Measurements from ENCODE around the gene CEACAM3. TPM values are rescaled to one million over a fixed set of nuclear protein-coding genes. Genes with fewer than 3 reads are reported as not detected.

The CEACAM3 gene
- polyA plus RNA-seq, 3 donors = 5.9 to 11.8 (median 11.3) TPM

GRCh38 chr19:41774515-41774980 is 21.8 kb upstream of the CEACAM3 start:
- Histone ChIP-seq H3K27me3 (ENCODE audit: control insufficient read depth in 2 of 2, insufficient read depth in 2 of 2, low read length in 2 of 2) (no peaks in the 10 kb centered on the region), H3K4me1 (ENCODE audit: control insufficient read depth in 1 of 2, insufficient read depth in 2 of 2, low read length in 2 of 2) (no peaks in the 10 kb centered on the region), H2AFZ (ENCODE audit: insufficient read depth, low read depth, low read length, poor library complexity, severe bottlenecking) (no peak overlapping the region), H3K36me3 (replicated peaks in 1 of 2; ENCODE audit: control insufficient read depth in 1 of 2, insufficient read depth in 2 of 2, low read length in 2 of 2) (no peaks in the 10 kb centered on the region), H3K4me3 (replicated peaks in 1 of 3; ENCODE audit: low read depth in 2 of 3, low read length in 3 of 3) (no peak overlapping the region), H4K20me1 (ENCODE audit: insufficient read depth, low read length) (no peaks in the 10 kb centered on the region), H3K9me3 (replicated peaks in 1 of 2; ENCODE audit: control insufficient read depth in 1 of 2, insufficient read depth in 1 of 2, low read length in 2 of 2) (no peaks in the 10 kb centered on the region), H3K27ac (ENCODE audit: low read depth in 1 of 2, low read length in 2 of 2) (no peak overlapping the region), H3K79me2 (ENCODE audit: insufficient read depth, low read length) (no peaks in the 10 kb centered on the region), H3K4me2 (replicated peaks; ENCODE audit: extremely low read depth, low read length, poor library complexity, severe bottlenecking) (no peak overlapping the region), H3K9ac (ENCODE audit: insufficient read depth, low read length, poor library complexity, severe bottlenecking) (no peak overlapping the region)
- WGBS (ENCODE audit: insufficient coverage) = 70% methylated on average over 5 of the region's 6 CpGs
- H3K4me1 Mint-ChIP-seq = peaks cover 7% of the 10 kb centered on the region
- H3K4me3 Mint-ChIP-seq = no peak overlapping the region
- no peak for DNase-seq
- H3K36me3 Mint-ChIP-seq = no peaks in the 10 kb centered on the region
- H3K9me3 Mint-ChIP-seq = peaks cover 0 to 1% (median 0%) of the 10 kb centered on the region in 7 donors
- intact Hi-C loops (cut with micrococcal nuclease) = no loop called here
- peaks cover 0 to 8% (median 5%) of the 10 kb centered on the region in 3 donors for H3K27me3 Mint-ChIP-seq (ENCODE audit: low read depth in 3 of 3)
- peak overlapping the region in 1 of 7 donors; percentile 36 for H3K27ac Mint-ChIP-seq
- no peak for TF ChIP-seq CTCF (IDR thresholded peaks at IDR 0.05)

- H3K9me3 ChIP-seq (replicated peaks in 1 of 2; ENCODE audit: control insufficient read depth in 1 of 2, insufficient read depth in 1 of 2, low read length in 2 of 2) = no peaks in the 10 kb centered on the region
- no peak overlapping the region for H3K4me3 ChIP-seq (replicated peaks in 1 of 3; ENCODE audit: low read depth in 2 of 3, low read length in 3 of 3)
- H3K36me3 ChIP-seq (replicated peaks in 1 of 2; ENCODE audit: control insufficient read depth in 1 of 2, insufficient read depth in 2 of 2, low read length in 2 of 2) = no peaks in the 10 kb centered on the region
- H3K36me3 Mint-ChIP-seq = no peaks in the 10 kb centered on the region
- no peak overlapping the region for H3K27ac ChIP-seq (ENCODE audit: low read depth in 1 of 2, low read length in 2 of 2)
- H3K79me2 ChIP-seq (ENCODE audit: insufficient read depth, low read length) = no peaks in the 10 kb centered on the region
- no peak overlapping the region for H3K4me2 ChIP-seq (replicated peaks; ENCODE audit: extremely low read depth, low read length, poor library complexity, severe bottlenecking)
- H3K4me1 ChIP-seq (ENCODE audit: control insufficient read depth in 1 of 2, insufficient read depth in 2 of 2, low read length in 2 of 2) = no peaks in the 10 kb centered on the region
- WGBS (ENCODE audit: insufficient coverage) = 100% methylated on average over 2 of the region's 2 CpGs
- H3K9me3 Mint-ChIP-seq = peaks cover 0 to 1% (median 0%) of the 10 kb centered on the region in 7 donors
- no peak overlapping the region for H3K9ac ChIP-seq (ENCODE audit: insufficient read depth, low read length, poor library complexity, severe bottlenecking)
- TF ChIP-seq CTCF (IDR thresholded peaks at IDR 0.05) = no peak
- no peaks in the 10 kb centered on the region for H4K20me1 ChIP-seq (ENCODE audit: insufficient read depth, low read length)
- DNase-seq = no peak
- peaks cover 7% of the 10 kb centered on the region for H3K4me1 Mint-ChIP-seq
- H3K4me3 Mint-ChIP-seq = no peak overlapping the region
- no peak overlapping the region for H2AFZ ChIP-seq (ENCODE audit: insufficient read depth, low read depth, low read length, poor library complexity, severe bottlenecking)
- intact Hi-C loops (cut with micrococcal nuclease) = no loop called here
- no peaks in the 10 kb centered on the region for H3K27me3 ChIP-seq (ENCODE audit: control insufficient read depth in 2 of 2, insufficient read depth in 2 of 2, low read length in 2 of 2)
- H3K27me3 Mint-ChIP-seq (ENCODE audit: low read depth in 3 of 3) = peaks cover 0 to 8% (median 5%) of the 10 kb centered on the region in 3 donors
- H3K27ac Mint-ChIP-seq = no peak overlapping the region
These were observed 19.7 kb upstream of the CEACAM3 start for GRCh38 chr19:41776700-41777099.
